WTC11 (cell line): ENCODE data around the gene LRRC7. TPM values are rescaled to one million over a fixed set of nuclear protein-coding genes. Genes with fewer than 3 reads are reported as not detected.

Experiments
- ATAC-seq: fragments of 200-7000 bp; cut with Tn5 transposase; 2 replicates; pipeline ENCODE4 v1.10.0; 2021; ENCODE audit warnings: mild to moderate bottlenecking, moderate library complexity
- CTCF ChIA-PET: fragments of 300-600 bp; sonication (Branson Sonifier 250); formaldehyde crosslinking; loops from one replicate; lab custom pipeline; 2021; ENCODE audit warnings: antibody characterized with exemption; lab: Charles Lee
- POLR2A ChIA-PET: fragments of 350-600 bp; sonication (Branson Sonifier 250); formaldehyde crosslinking; loops from one replicate; lab custom pipeline; 2021; ENCODE audit warnings: antibody characterized with exemption; lab: Charles Lee
- DNase-seq: peaks from one replicate; pipeline ENCODE4 v3.0.0; 2021; ENCODE audit warnings: low spot score
- H3K27ac Mint-ChIP-seq: 2 replicates; pipeline ENCODE4 v1.8.0; 2021; ENCODE audit warnings: mixed read lengths
- H3K27me3 Mint-ChIP-seq: 2 replicates; pipeline ENCODE4 v1.8.0; 2021; ENCODE audit warnings: low read depth, mild to moderate bottlenecking, moderate library complexity, mixed read lengths
- H3K36me3 Mint-ChIP-seq: 2 replicates; pipeline ENCODE4 v1.8.0; 2021; ENCODE audit warnings: mixed read lengths
- H3K4me1 Mint-ChIP-seq: 2 replicates; pipeline ENCODE4 v1.8.0; 2022; ENCODE audit warnings: mixed read lengths
- H3K4me3 Mint-ChIP-seq: 2 replicates; pipeline ENCODE4 v1.8.0; 2021; ENCODE audit warnings: mild to moderate bottlenecking, moderate library complexity, mixed read lengths
- H3K9me3 Mint-ChIP-seq: 2 replicates; pipeline ENCODE4 v1.8.0; 2021; ENCODE audit warnings: mixed read lengths
- AR ChIP-seq: fragments of 250-450 bp; sonication (Bioruptor Pico); IDR thresholded peaks from 2 replicates; pipeline ENCODE4 v1.9.0; 2021; ENCODE audit warnings: mild to moderate bottlenecking
- ATF3 ChIP-seq: sonication (generic); formaldehyde crosslinking; conservative IDR thresholded peaks from 2 replicates; pipeline ENCODE4 v1.8.1; 2022; ENCODE audit warnings: mild to moderate bottlenecking, missing genetic modification reagents
- CREM ChIP-seq: sonication (generic); formaldehyde crosslinking; IDR thresholded peaks from 2 replicates; pipeline ENCODE4 v1.8.1; 2022; ENCODE audit warnings: mild to moderate bottlenecking, missing genetic modification reagents, moderate library complexity
- ESRRA ChIP-seq: sonication (generic); formaldehyde crosslinking; IDR thresholded peaks from 2 replicates; pipeline ENCODE4 v1.8.1; 2022; ENCODE audit warnings: mild to moderate bottlenecking, missing genetic modification reagents, borderline replicate concordance
- FOXJ3 ChIP-seq: sonication (generic); formaldehyde crosslinking; IDR thresholded peaks from 2 replicates; pipeline ENCODE4 v1.9.0; 2021; ENCODE audit warnings: missing genetic modification reagents, mild to moderate bottlenecking, borderline replicate concordance
- JAZF1 ChIP-seq: fragments of 250-450 bp; sonication (Bioruptor Pico); IDR thresholded peaks from 2 replicates; pipeline ENCODE4 v1.9.0; 2021; ENCODE audit warnings: moderate library complexity, mild to moderate bottlenecking, inconsistent platforms
- NFYB ChIP-seq: sonication (generic); formaldehyde crosslinking; conservative IDR thresholded peaks from 2 replicates; pipeline ENCODE4 v1.8.0; 2022; ENCODE audit warnings: low read depth, missing genetic modification reagents
- NR2C2 ChIP-seq: sonication (generic); formaldehyde crosslinking; IDR thresholded peaks from 2 replicates; pipeline ENCODE4 v1.8.0; 2022; ENCODE audit warnings: mild to moderate bottlenecking, missing genetic modification reagents
- RELA ChIP-seq: sonication (generic); formaldehyde crosslinking; IDR thresholded peaks from 2 replicates; pipeline ENCODE4 v1.8.1; 2022; ENCODE audit warnings: missing genetic modification reagents, mild to moderate bottlenecking, borderline replicate concordance
- RORB ChIP-seq: fragments of 250-450 bp; sonication (Bioruptor Pico); IDR thresholded peaks from 2 replicates; pipeline ENCODE4 v1.9.0; 2021; ENCODE audit warnings: mild to moderate bottlenecking
- SP1 ChIP-seq: sonication (generic); formaldehyde crosslinking; conservative IDR thresholded peaks from 2 replicates; pipeline ENCODE4 v1.8.1; 2022; ENCODE audit warnings: missing genetic modification reagents
- TCF7 ChIP-seq: sonication (generic); formaldehyde crosslinking; IDR thresholded peaks from 2 replicates; pipeline ENCODE4 v1.8.0; 2022; ENCODE audit warnings: mild to moderate bottlenecking, low read depth, missing genetic modification reagents, moderate library complexity
- TEAD1 ChIP-seq: sonication (generic); formaldehyde crosslinking; IDR thresholded peaks from 2 replicates; pipeline ENCODE4 v1.8.0; 2022; ENCODE audit warnings: mild to moderate bottlenecking, missing genetic modification reagents
- TEAD4 ChIP-seq: sonication (generic); formaldehyde crosslinking; IDR thresholded peaks from 2 replicates; pipeline ENCODE4 v1.8.0; 2022; ENCODE audit warnings: mild to moderate bottlenecking, missing genetic modification reagents
- TP53 ChIP-seq: sonication (generic); formaldehyde crosslinking; IDR thresholded peaks from 2 replicates; pipeline ENCODE4 v1.8.1; 2023; ENCODE audit warnings: mild to moderate bottlenecking, missing genetic modification reagents
- USF1 ChIP-seq: sonication (generic); formaldehyde crosslinking; IDR thresholded peaks from 2 replicates; pipeline ENCODE4 v1.8.0; 2022; ENCODE audit warnings: mild to moderate bottlenecking, missing genetic modification reagents
- USF2 ChIP-seq: sonication (generic); formaldehyde crosslinking; IDR thresholded peaks from 2 replicates; pipeline ENCODE4 v1.8.1; 2023; ENCODE audit warnings: mild to moderate bottlenecking, missing genetic modification reagents, moderate library complexity
- ZNF317 ChIP-seq: sonication (generic); formaldehyde crosslinking; IDR thresholded peaks from 2 replicates; pipeline ENCODE4 v1.8.1; 2023; ENCODE audit warnings: low read depth, mild to moderate bottlenecking, moderate library complexity, missing genetic modification reagents, borderline replicate concordance
- ZNF396 ChIP-seq: fragments of 250-450 bp; sonication (Bioruptor Pico); IDR thresholded peaks from 2 replicates; pipeline ENCODE4 v1.8.0; 2021; ENCODE audit warnings: mild to moderate bottlenecking, moderate library complexity, borderline replicate concordance
- ZNF416 ChIP-seq: fragments of 250-450 bp; sonication (Bioruptor Pico); IDR thresholded peaks from 2 replicates; pipeline ENCODE4 v1.9.0; 2021; ENCODE audit warnings: mild to moderate bottlenecking, inconsistent platforms
- ZNF423 ChIP-seq: fragments of 250-450 bp; sonication (Bioruptor Pico); IDR thresholded peaks from 2 replicates; pipeline ENCODE4 v2.1.2; 2022; ENCODE audit warnings: mild to moderate bottlenecking, moderate library complexity
- ZSCAN18 ChIP-seq: fragments of 250-450 bp; sonication (Bioruptor Pico); IDR thresholded peaks from 2 replicates; pipeline ENCODE4 v2.1.2; 2022; ENCODE audit warnings: mild to moderate bottlenecking, moderate library complexity
- total RNA-seq: library from RNA; stranded (reverse); gene quantifications from 3 replicates; pipeline ENCODE4 v1.2.3, GENCODE V29; 2021

The LRRC7 gene
- total RNA-seq, 1 experiment from 2014 or later, result not detected

GRCh38 chr1:70140894-70141293, 573.2 kb downstream of the LRRC7 start:
- H3K4me3 Mint-ChIP-seq, result no peak overlapping the region
- no peak for DNase-seq
- no peak for TF ChIP-seq ZNF416 (CRISPR knock-in tag)
- TF ChIP-seq NFYB (CRISPR knock-in tag), result no peak
- TF ChIP-seq SP1 (CRISPR knock-in tag), result no peak
- no peak for TF ChIP-seq ZNF423 (CRISPR knock-in tag)
- TF ChIP-seq AR (CRISPR knock-in tag), result no peak
- no peak for TF ChIP-seq NR2C2 (CRISPR knock-in tag)
- no peak for TF ChIP-seq TCF7 (CRISPR knock-in tag)
- H3K36me3 Mint-ChIP-seq, result no peaks in the 10 kb centered on the region
- ATAC-seq, result peak; percentile 68
- ChIA-PET POLR2A (interaction anchor here (1.3 kb wide), 1 partner anchor 80 kb away, joined by 4 read pairs; the partner anchor contains the start of gene SRSF11), CTCF (interaction anchor here (0.8 to 1.4 kb wide), 5 partner anchors 8 to 127 kb away, joined by 3 to 4 read pairs (median 3); partner anchors contain the start of gene SRSF11)
- no peaks in the 10 kb centered on the region for H3K27me3 Mint-ChIP-seq
- H3K4me1 Mint-ChIP-seq, result peaks cover 35% of the 10 kb centered on the region
- H3K9me3 Mint-ChIP-seq, result no peaks in the 10 kb centered on the region
- H3K27ac Mint-ChIP-seq, result peak overlapping the region; percentile 55

GRCh38 chr1:70142075-70142474, 574.4 kb downstream of the LRRC7 start:
- no peak overlapping the region for H3K4me3 Mint-ChIP-seq
- H3K4me1 Mint-ChIP-seq, result peaks cover 35% of the 10 kb centered on the region
- no peaks in the 10 kb centered on the region for H3K36me3 Mint-ChIP-seq
- DNase-seq, result no peak
- POLR2A ChIA-PET, result interaction anchor here (1.3 kb wide), 1 partner anchor 79 kb away, joined by 4 read pairs; the partner anchor contains the start of gene SRSF11
- CTCF ChIA-PET, result interaction anchor here (1.1 to 2.0 kb wide), 9 partner anchors 8 to 404 kb away, joined by 3 to 11 read pairs (median 3); no protein-coding TSS in a partner anchor
- no peak for TF ChIP-seq CREM
- no peak for TF ChIP-seq ZNF317 (CRISPR knock-in tag)
- no peak for TF ChIP-seq ATF3 (CRISPR knock-in tag)
- TF ChIP-seq RELA (CRISPR knock-in tag), result no peak
- no peak for TF ChIP-seq FOXJ3 (CRISPR knock-in tag)
- TF ChIP-seq TCF7 (CRISPR knock-in tag), result no peak
- TF ChIP-seq RORB, result no peak
- no peak for TF ChIP-seq ZSCAN18
- TF ChIP-seq TP53, result no peak
- no peak for TF ChIP-seq USF2 (CRISPR knock-in tag)
- H3K27me3 Mint-ChIP-seq, result no peaks in the 10 kb centered on the region
- no peaks in the 10 kb centered on the region for H3K9me3 Mint-ChIP-seq
- no peak overlapping the region for H3K27ac Mint-ChIP-seq
- peak; percentile 50 for ATAC-seq

GRCh38 chr1:70143048-70143659, 575.4 kb downstream of the LRRC7 start:
- H3K36me3 Mint-ChIP-seq, result no peaks in the 10 kb centered on the region
- ChIA-PET CTCF (interaction anchor here (0.6 to 2.0 kb wide), 6 partner anchors 9 to 405 kb away, joined by 3 to 11 read pairs (median 4); no protein-coding TSS in a partner anchor), POLR2A (no interaction called here)
- DNase-seq, result no peak
- no peak for ATAC-seq
- H3K27me3 Mint-ChIP-seq, result no peaks in the 10 kb centered on the region
- TF ChIP-seq TP53, result no peak
- no peak for TF ChIP-seq ZNF396
- no peak for TF ChIP-seq JAZF1 (CRISPR knock-in tag)
- no peak for TF ChIP-seq USF1
- no peak for TF ChIP-seq TEAD4 (CRISPR knock-in tag)
- TF ChIP-seq TEAD1 (CRISPR knock-in tag), result no peak
- TF ChIP-seq ESRRA, result no peak
- H3K4me1 Mint-ChIP-seq, result peaks cover 35% of the 10 kb centered on the region
- H3K27ac Mint-ChIP-seq, result peak overlapping the region; percentile 53; the same call in 1 of the 2 replicates
- H3K4me3 Mint-ChIP-seq, result no peak overlapping the region
- H3K9me3 Mint-ChIP-seq, result no peaks in the 10 kb centered on the region
